SU-DHL-6 (cell line): Measurements from ENCODE around the gene MINPP1.
"Not testable (repeated sequence)": the region's sequence is repeated elsewhere in the genome, so short reads cannot be mapped to it uniquely, and the experiment has no call there.

Experiments
- CTCF ChIP-seq: fragments of 200-600 bp; sonication (generic); IDR thresholded peaks from one replicate; pipeline ENCODE4 v1.5.1; 2017; ENCODE audit warnings: antibody characterized with exemption, mild to moderate bottlenecking, low read length, moderate library complexity; ENCODE audit not compliant: insufficient read depth, poor library complexity, severe bottlenecking
- EZH2phosphoT487 ChIP-seq: fragments of 200-600 bp; sonication (generic), shearing (Covaris generic); conservative IDR thresholded peaks from 2 replicates; pipeline ENCODE4 v1.6.1; 2018; ENCODE audit warnings: mild to moderate bottlenecking, antibody characterized with exemption, low read length, moderate library complexity, mixed read lengths

- not testable (repeated sequence) for TF ChIP-seq CTCF, EZH2phosphoT487
Measured at GRCh38 chr10:87456586-87457220, 48.0 kb upstream of the MINPP1 start.
